WTC11 (cell line): ENCODE measurements around the gene STRN3.

Source experiments
- ATF1 ChIP-seq: sonication (generic); formaldehyde crosslinking; IDR thresholded peaks from 2 replicates; pipeline ENCODE4 v1.8.1; 2023; ENCODE audit warnings: mild to moderate bottlenecking, moderate library complexity, missing genetic modification reagents
- CTCF ChIP-seq: fragments of 200-600 bp; IDR thresholded peaks from 2 replicates; pipeline ENCODE4 v1.8.0; 2022; ENCODE audit warnings: antibody characterized with exemption
- EMX1 ChIP-seq: fragments of 250-450 bp; sonication (Bioruptor Pico); IDR thresholded peaks from 2 replicates; pipeline ENCODE4 v1.8.0; 2021; ENCODE audit warnings: mild to moderate bottlenecking
- FOXP4 ChIP-seq: sonication (generic); formaldehyde crosslinking; IDR thresholded peaks from 2 replicates; pipeline ENCODE4 v1.8.0; 2022; ENCODE audit warnings: mild to moderate bottlenecking, missing genetic modification reagents
- GTF2I ChIP-seq: fragments of 250-450 bp; sonication (Bioruptor Pico); conservative IDR thresholded peaks from 2 replicates; pipeline ENCODE4 v1.4.0; 2021; ENCODE audit warnings: mild to moderate bottlenecking
- JUN ChIP-seq: sonication (generic); formaldehyde crosslinking; IDR thresholded peaks from 2 replicates; pipeline ENCODE4 v1.8.0; 2023; ENCODE audit warnings: mild to moderate bottlenecking, missing genetic modification reagents
- KAT7 ChIP-seq: sonication (generic); formaldehyde crosslinking; IDR thresholded peaks from 2 replicates; pipeline ENCODE4 v1.8.1; 2023; ENCODE audit warnings: missing genetic modification reagents, mild to moderate bottlenecking, borderline replicate concordance
- MAX ChIP-seq: sonication (generic); formaldehyde crosslinking; IDR thresholded peaks from 2 replicates; pipeline ENCODE4 v1.8.0; 2022; ENCODE audit warnings: mild to moderate bottlenecking, missing genetic modification reagents
- SMAD4 ChIP-seq: sonication (generic); formaldehyde crosslinking; IDR thresholded peaks from 2 replicates; pipeline ENCODE4 v1.8.0; 2022; ENCODE audit warnings: mild to moderate bottlenecking, missing genetic modification reagents
- USF2 ChIP-seq: sonication (generic); formaldehyde crosslinking; IDR thresholded peaks from 2 replicates; pipeline ENCODE4 v1.8.1; 2023; ENCODE audit warnings: mild to moderate bottlenecking, missing genetic modification reagents, moderate library complexity
- ZNF512 ChIP-seq: sonication (generic); formaldehyde crosslinking; IDR thresholded peaks from 2 replicates; pipeline ENCODE4 v1.8.1; 2022; ENCODE audit warnings: missing genetic modification reagents, borderline replicate concordance

- TF ChIP-seq MAX (CRISPR knock-in tag): no peak
- TF ChIP-seq ATF1 (CRISPR knock-in tag): 0 out of 2 replicates have a peak, but pooled peaks have one; percentile 55
- TF ChIP-seq CTCF: no peak
- TF ChIP-seq JUN (CRISPR knock-in tag): peak; percentile 15; the same call in 1 of the 2 replicates
- no peak for TF ChIP-seq EMX1
- no peak for TF ChIP-seq SMAD4 (CRISPR knock-in tag)
- no peak for TF ChIP-seq ZNF512 (CRISPR knock-in tag)
- 0 out of 2 replicates have a peak, but pooled peaks have one; percentile 69 for TF ChIP-seq KAT7 (CRISPR knock-in tag)
- no peak for TF ChIP-seq FOXP4 (CRISPR knock-in tag)
- TF ChIP-seq GTF2I (CRISPR knock-in tag): no peak
- no peak for TF ChIP-seq USF2
These were observed 657 bp downstream of the STRN3 start, which contains the start of gene AP4S1 for GRCh38 chr14:31025367-31026076.
